ENCODE measurements around the gene ALDH3B2.
"Not testable (repeated sequence)": the region's sequence is repeated elsewhere in the genome, so short reads cannot be mapped to it uniquely, and the experiment has no call there.

ALDH3B2 gene

DNA sequence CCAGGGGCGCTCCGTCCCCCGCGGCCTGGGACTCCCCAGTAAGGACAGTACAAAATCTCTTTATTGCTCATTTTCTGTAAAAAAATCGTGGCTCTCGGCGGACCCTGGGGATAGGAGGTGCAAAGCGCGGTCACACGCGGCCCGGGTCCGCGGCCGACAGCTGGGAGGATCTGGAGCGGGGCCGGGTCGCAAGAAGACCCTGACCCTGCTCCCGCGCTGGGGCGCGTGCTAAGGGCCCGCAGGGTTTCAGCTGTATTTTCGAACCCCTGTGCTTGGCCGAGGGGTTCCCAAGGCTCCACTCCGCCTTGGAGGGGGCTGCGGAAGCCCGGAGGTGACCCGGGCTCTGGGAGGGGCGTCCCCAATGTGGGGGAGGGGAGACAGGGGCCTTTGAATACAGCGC lies 36.8 kb upstream of the ALDH3B2 start:
- not testable (repeated sequence) for H3K79me2 ChIP-seq (ENCODE audit: control insufficient read depth, insufficient read depth, low read length); H2BK5ac ChIP-seq (ENCODE audit: low read length); H3K36me3 ChIP-seq (ENCODE audit: control insufficient read depth, insufficient read depth, low read length); H2BK120ac ChIP-seq (ENCODE audit: low read depth, low read length); H3K23ac ChIP-seq (ENCODE audit: low read length); H4K5ac ChIP-seq (ENCODE audit: low read length); H3K4ac ChIP-seq (ENCODE audit: low read depth, low read length); H4K8ac ChIP-seq (ENCODE audit: low read depth, low read length); H3K4me3 ChIP-seq (ENCODE audit: low read length); H2AK5ac ChIP-seq (ENCODE audit: low read length); H3K4me1 ChIP-seq (ENCODE audit: control insufficient read depth, low read depth, low read length); H3K27me3 ChIP-seq (ENCODE audit: insufficient read depth, low read length, poor library complexity); H3K27ac ChIP-seq (ENCODE audit: low read depth, low read length); H3K79me1 ChIP-seq (ENCODE audit: low read length)
- H3K56ac ChIP-seq (ENCODE audit: low read length), result peak overlapping the region; percentile 44
- no CpG with 5 or more reads among the region's 31 CpGs for WGBS (ENCODE audit: extremely low coverage, insufficient coverage, low lambda C conversion rate)
- H3K4me2 ChIP-seq (ENCODE audit: low read length), result peak overlapping the region; percentile 3
- DNase-seq, result peak; percentile 28
- H3K18ac ChIP-seq (ENCODE audit: low read length), result peak overlapping the region; percentile 92
- peak overlapping the region; percentile 35 for H3K9ac ChIP-seq (ENCODE audit: low read length)
- H2BK15ac ChIP-seq (replicated peaks; ENCODE audit: low read depth), result peak overlapping the region; percentile 45

DNA sequence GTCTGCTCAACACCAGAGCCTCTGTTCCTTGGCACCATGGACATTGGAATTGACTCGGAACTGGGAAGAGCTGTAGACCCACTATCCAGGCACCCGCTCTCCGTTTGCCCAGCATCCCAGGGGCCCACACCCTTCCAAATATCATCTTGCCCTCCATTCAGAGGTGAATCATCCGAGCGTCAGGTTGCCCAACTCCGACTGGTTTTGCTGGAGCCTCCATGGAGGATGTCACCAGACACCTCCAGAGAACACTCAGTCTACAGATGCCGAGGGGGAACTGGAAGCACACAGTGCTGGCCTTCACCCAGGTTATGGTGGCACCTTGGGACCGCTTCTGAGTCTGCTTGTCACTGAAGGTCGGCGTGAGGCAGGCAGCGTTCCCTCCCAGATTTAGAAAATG lies 35.4 kb upstream of the ALDH3B2 start:
- H3K56ac ChIP-seq (ENCODE audit: low read length); H4K5ac ChIP-seq (ENCODE audit: low read length); H3K18ac ChIP-seq (ENCODE audit: low read length); H3K27ac ChIP-seq (ENCODE audit: low read depth, low read length); H3K4me2 ChIP-seq (ENCODE audit: low read length); H4K8ac ChIP-seq (ENCODE audit: low read depth, low read length); DNase-seq; H3K9ac ChIP-seq (ENCODE audit: low read length); H3K4ac ChIP-seq (ENCODE audit: low read depth, low read length); H3K23ac ChIP-seq (ENCODE audit: low read length); H3K4me1 ChIP-seq (ENCODE audit: control insufficient read depth, low read depth, low read length); H3K36me3 ChIP-seq (ENCODE audit: control insufficient read depth, insufficient read depth, low read length); H2AK5ac ChIP-seq (ENCODE audit: low read length); H3K79me1 ChIP-seq (ENCODE audit: low read length); H2BK5ac ChIP-seq (ENCODE audit: low read length); H2BK120ac ChIP-seq (ENCODE audit: low read depth, low read length); H3K79me2 ChIP-seq (ENCODE audit: control insufficient read depth, insufficient read depth, low read length); H3K27me3 ChIP-seq (ENCODE audit: insufficient read depth, low read length, poor library complexity); H2BK15ac ChIP-seq (replicated peaks; ENCODE audit: low read depth); H3K4me3 ChIP-seq (ENCODE audit: low read length): not testable (repeated sequence)
- WGBS (ENCODE audit: extremely low coverage, insufficient coverage, low lambda C conversion rate), result no CpG with 5 or more reads among the region's 11 CpGs

DNA sequence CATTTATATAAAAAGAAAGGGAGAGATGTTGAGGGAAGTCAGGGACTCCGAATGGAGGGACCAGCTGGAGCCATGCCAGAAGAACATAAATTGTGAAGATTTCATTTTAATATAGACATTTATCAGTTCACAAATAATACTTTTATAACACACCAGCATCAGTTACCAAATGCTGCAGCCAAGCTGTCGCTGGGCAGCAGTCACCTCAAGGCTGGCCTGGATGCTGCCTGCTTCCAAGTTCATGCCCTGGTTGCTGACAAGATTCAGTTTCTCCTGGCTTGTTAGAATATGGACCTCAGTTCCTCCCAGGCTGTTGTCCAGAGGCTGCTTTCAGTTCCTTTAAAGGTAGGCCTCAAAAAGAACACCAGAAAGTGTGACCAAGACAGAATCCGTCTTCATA lies 30.8 kb upstream of the ALDH3B2 start:
- H4K8ac ChIP-seq (ENCODE audit: low read depth, low read length), result no peak overlapping the region
- H2BK15ac ChIP-seq (replicated peaks; ENCODE audit: low read depth), result peak overlapping the region; percentile 45
- no peaks in the 10 kb centered on the region for H3K79me2 ChIP-seq (ENCODE audit: control insufficient read depth, insufficient read depth, low read length)
- no peak overlapping the region for H4K5ac ChIP-seq (ENCODE audit: low read length)
- no peak overlapping the region for H3K23ac ChIP-seq (ENCODE audit: low read length)
- H3K18ac ChIP-seq (ENCODE audit: low read length), result no peak overlapping the region
- H3K4ac ChIP-seq (ENCODE audit: low read depth, low read length), result no peak overlapping the region
- H2BK5ac ChIP-seq (ENCODE audit: low read length), result no peak overlapping the region
- no peak overlapping the region for H3K4me3 ChIP-seq (ENCODE audit: low read length)
- DNase-seq, result no peak
- H2AK5ac ChIP-seq (ENCODE audit: low read length), result peak overlapping the region; percentile 78
- H3K4me2 ChIP-seq (ENCODE audit: low read length), result no peak overlapping the region
- no peaks in the 10 kb centered on the region for H3K79me1 ChIP-seq (ENCODE audit: low read length)
- no peaks in the 10 kb centered on the region for H3K27me3 ChIP-seq (ENCODE audit: insufficient read depth, low read length, poor library complexity)
- no peaks in the 10 kb centered on the region for H3K36me3 ChIP-seq (ENCODE audit: control insufficient read depth, insufficient read depth, low read length)
- no peak overlapping the region for H3K27ac ChIP-seq (ENCODE audit: low read depth, low read length)
- no peak overlapping the region for H2BK120ac ChIP-seq (ENCODE audit: low read depth, low read length)
- H3K56ac ChIP-seq (ENCODE audit: low read length), result peak overlapping the region; percentile 15
- no peaks in the 10 kb centered on the region for H3K4me1 ChIP-seq (ENCODE audit: control insufficient read depth, low read depth, low read length)
- H3K9ac ChIP-seq (ENCODE audit: low read length), result no peak overlapping the region
- WGBS (ENCODE audit: extremely low coverage, insufficient coverage, low lambda C conversion rate), result no CpG with 5 or more reads among the region's 3 CpGs

DNA sequence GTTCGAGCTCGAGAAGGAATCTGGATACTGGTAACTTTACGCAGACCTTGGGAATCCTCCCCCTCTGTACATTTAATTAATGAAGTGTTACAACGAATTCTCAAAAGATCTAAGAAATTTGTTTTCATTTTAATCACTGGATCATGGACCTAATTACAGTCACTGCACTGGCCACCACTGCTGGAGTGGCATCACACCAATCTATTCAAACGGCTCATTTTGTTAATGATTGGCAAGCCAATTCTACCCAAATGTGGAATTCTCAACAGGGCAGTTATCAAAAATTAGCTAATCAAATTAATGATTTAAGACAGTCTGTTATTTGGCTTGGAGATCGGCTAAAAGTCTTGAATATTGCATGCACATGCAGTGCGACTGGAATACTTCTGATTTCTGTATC lies 30.1 kb upstream of the ALDH3B2 start:
- DNase-seq, result no peak
- H3K79me1 ChIP-seq (ENCODE audit: low read length), result no peaks in the 10 kb centered on the region
- no CpG with 5 or more reads among the region's 7 CpGs for WGBS (ENCODE audit: extremely low coverage, insufficient coverage, low lambda C conversion rate)
- no peak overlapping the region for H3K4me3 ChIP-seq (ENCODE audit: low read length)
- H2BK15ac ChIP-seq (replicated peaks; ENCODE audit: low read depth), result no peak overlapping the region
- no peak overlapping the region for H3K27ac ChIP-seq (ENCODE audit: low read depth, low read length)
- H3K36me3 ChIP-seq (ENCODE audit: control insufficient read depth, insufficient read depth, low read length), result no peaks in the 10 kb centered on the region
- H4K5ac ChIP-seq (ENCODE audit: low read length), result no peak overlapping the region
- H3K23ac ChIP-seq (ENCODE audit: low read length), result no peak overlapping the region
- H2BK5ac ChIP-seq (ENCODE audit: low read length), result no peak overlapping the region
- no peak overlapping the region for H3K4me2 ChIP-seq (ENCODE audit: low read length)
- no peak overlapping the region for H4K8ac ChIP-seq (ENCODE audit: low read depth, low read length)
- H3K79me2 ChIP-seq (ENCODE audit: control insufficient read depth, insufficient read depth, low read length), result no peaks in the 10 kb centered on the region
- no peak overlapping the region for H3K18ac ChIP-seq (ENCODE audit: low read length)
- no peak overlapping the region for H3K9ac ChIP-seq (ENCODE audit: low read length)
- no peaks in the 10 kb centered on the region for H3K4me1 ChIP-seq (ENCODE audit: control insufficient read depth, low read depth, low read length)
- H2BK120ac ChIP-seq (ENCODE audit: low read depth, low read length), result no peak overlapping the region
- H3K27me3 ChIP-seq (ENCODE audit: insufficient read depth, low read length, poor library complexity), result no peaks in the 10 kb centered on the region
- no peak overlapping the region for H3K4ac ChIP-seq (ENCODE audit: low read depth, low read length)
- H2AK5ac ChIP-seq (ENCODE audit: low read length), result no peak overlapping the region
- H3K56ac ChIP-seq (ENCODE audit: low read length), result no peak overlapping the region

DNA sequence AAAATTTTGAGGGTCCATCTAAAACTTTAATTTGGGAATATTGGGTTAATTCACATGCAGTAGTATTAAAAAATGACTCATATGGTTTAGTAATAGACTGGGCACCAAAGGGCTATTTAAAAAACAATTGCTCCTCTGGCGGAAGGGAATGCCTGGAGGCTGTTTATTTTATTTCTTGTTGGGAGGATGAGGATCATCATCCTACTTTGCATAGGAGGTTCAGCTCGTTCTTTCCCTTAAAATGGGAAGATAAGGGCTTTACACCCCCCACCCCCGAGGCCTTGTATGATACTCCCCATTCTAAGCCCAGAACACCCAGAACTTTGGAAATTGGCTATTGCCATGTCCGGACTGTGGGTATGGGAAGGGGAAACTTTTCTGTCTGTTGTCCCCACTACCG lies 29.3 kb upstream of the ALDH3B2 start:
- not testable (repeated sequence) for H3K9ac ChIP-seq (ENCODE audit: low read length); H3K36me3 ChIP-seq (ENCODE audit: control insufficient read depth, insufficient read depth, low read length); H4K5ac ChIP-seq (ENCODE audit: low read length); H3K18ac ChIP-seq (ENCODE audit: low read length); H4K8ac ChIP-seq (ENCODE audit: low read depth, low read length); H2AK5ac ChIP-seq (ENCODE audit: low read length); H3K4me1 ChIP-seq (ENCODE audit: control insufficient read depth, low read depth, low read length); H3K27me3 ChIP-seq (ENCODE audit: insufficient read depth, low read length, poor library complexity); H3K79me2 ChIP-seq (ENCODE audit: control insufficient read depth, insufficient read depth, low read length); H3K79me1 ChIP-seq (ENCODE audit: low read length); H3K4me2 ChIP-seq (ENCODE audit: low read length); H2BK5ac ChIP-seq (ENCODE audit: low read length); H3K27ac ChIP-seq (ENCODE audit: low read depth, low read length); H3K4ac ChIP-seq (ENCODE audit: low read depth, low read length); H3K4me3 ChIP-seq (ENCODE audit: low read length); H3K23ac ChIP-seq (ENCODE audit: low read length); H2BK120ac ChIP-seq (ENCODE audit: low read depth, low read length); H2BK15ac ChIP-seq (replicated peaks; ENCODE audit: low read depth)
- peak; percentile 8 for DNase-seq
- peak overlapping the region; percentile 5 for H3K56ac ChIP-seq (ENCODE audit: low read length)
- no CpG with 5 or more reads among the region's 5 CpGs for WGBS (ENCODE audit: extremely low coverage, insufficient coverage, low lambda C conversion rate)

DNA sequence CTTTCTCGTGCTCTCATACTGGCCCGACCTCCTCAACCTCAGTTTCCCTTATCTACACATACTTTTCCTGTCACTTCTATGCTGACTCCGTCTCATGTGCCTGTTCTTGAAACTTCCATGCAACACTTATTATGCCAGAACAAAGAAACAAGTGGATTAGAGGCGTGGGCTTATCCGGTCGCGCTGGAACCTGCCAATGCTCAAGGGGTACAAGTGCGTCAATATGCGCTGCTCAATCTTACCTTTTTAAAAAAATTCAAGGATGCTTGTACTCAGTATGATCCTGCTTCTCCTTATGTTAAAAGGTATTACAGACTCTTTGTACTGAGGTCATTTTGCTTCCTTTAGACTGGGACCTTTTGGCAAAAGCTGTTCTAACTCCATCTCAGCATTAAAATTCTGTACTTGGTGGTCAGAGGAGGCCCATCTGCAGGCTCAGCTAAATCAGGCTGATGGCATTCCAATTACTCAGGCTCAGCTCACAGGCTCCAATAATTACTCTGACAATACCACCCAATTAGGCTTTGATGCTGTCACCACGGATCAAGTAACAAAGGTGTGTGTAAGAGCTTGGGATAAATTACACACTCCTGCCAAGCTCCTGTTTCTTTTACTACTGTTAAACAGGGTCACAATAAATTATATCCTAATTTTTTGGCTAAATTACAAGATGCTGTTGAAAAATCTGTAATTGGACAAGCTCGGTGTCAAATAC lies 26.3 kb upstream of the ALDH3B2 start:
- WGBS (ENCODE audit: extremely low coverage, insufficient coverage, low lambda C conversion rate), result no CpG with 5 or more reads among the region's 11 CpGs

More for the DNA sequence above, 26.3 kb upstream of the ALDH3B2 start:
- H3K4me3 ChIP-seq (ENCODE audit: low read length), result no peak overlapping the region
- H4K5ac ChIP-seq (ENCODE audit: low read length), result no peak overlapping the region
- H2BK15ac ChIP-seq (replicated peaks; ENCODE audit: low read depth), result no peak overlapping the region
- H3K56ac ChIP-seq (ENCODE audit: low read length), result peak overlapping the region; percentile 46
- H3K4me1 ChIP-seq (ENCODE audit: control insufficient read depth, low read depth, low read length), result no peaks in the 10 kb centered on the region
- H2BK120ac ChIP-seq (ENCODE audit: low read depth, low read length), result no peak overlapping the region
- H3K79me2 ChIP-seq (ENCODE audit: control insufficient read depth, insufficient read depth, low read length), result no peaks in the 10 kb centered on the region
- no peak overlapping the region for H3K27ac ChIP-seq (ENCODE audit: low read depth, low read length)
- no peak overlapping the region for H3K18ac ChIP-seq (ENCODE audit: low read length)
- no peak overlapping the region for H2BK5ac ChIP-seq (ENCODE audit: low read length)
- no peaks in the 10 kb centered on the region for H3K36me3 ChIP-seq (ENCODE audit: control insufficient read depth, insufficient read depth, low read length)
- no peak overlapping the region for H4K8ac ChIP-seq (ENCODE audit: low read depth, low read length)
- H2AK5ac ChIP-seq (ENCODE audit: low read length), result no peak overlapping the region
- no peak overlapping the region for H3K9ac ChIP-seq (ENCODE audit: low read length)
- H3K23ac ChIP-seq (ENCODE audit: low read length), result no peak overlapping the region
- no peak overlapping the region for H3K4me2 ChIP-seq (ENCODE audit: low read length)
- DNase-seq, result no peak
- H3K27me3 ChIP-seq (ENCODE audit: insufficient read depth, low read length, poor library complexity), result no peaks in the 10 kb centered on the region
- no peak overlapping the region for H3K4ac ChIP-seq (ENCODE audit: low read depth, low read length)
- no peaks in the 10 kb centered on the region for H3K79me1 ChIP-seq (ENCODE audit: low read length)
